Stimulated activated CD8-positive, alpha-beta memory T cell treated with anti-CD3 and anti-CD28 coated beads, Interleukin-7, amount 100 ng/mL, for 4 hours (primary cell): ENCODE results near the gene MEF2C.
A peak's percentile ranks its signal among the peaks of the same experiment; 100 is the strongest.

ENCODE experiments used
- DNase-seq, 2 donors: peaks; one replicate each; pipeline ENCODE4 v3.0.0-alpha.2; 2020; ENCODE audit warnings: low read depth in 2 of 2

MEF2C gene

DNA sequence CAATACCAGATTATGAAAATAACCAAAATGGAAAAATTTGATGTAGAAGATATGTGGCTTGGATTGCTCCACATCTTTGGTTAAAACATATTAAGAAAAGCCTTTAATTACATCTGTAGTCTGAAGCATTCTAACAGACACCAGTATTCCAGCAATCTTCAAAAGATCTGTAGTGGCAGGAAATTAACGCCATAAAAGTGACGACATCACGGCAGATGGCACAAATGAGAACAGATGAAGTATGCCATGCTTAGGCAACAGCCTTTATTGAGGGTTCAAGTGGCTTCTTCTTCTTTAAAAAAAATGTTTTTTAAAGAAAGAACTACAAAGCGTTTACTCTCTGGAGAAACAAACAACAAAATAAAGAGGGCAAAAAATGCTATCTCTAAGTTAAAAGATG lies 164.2 kb downstream of the MEF2C start:
- no peak for DNase-seq

DNA sequence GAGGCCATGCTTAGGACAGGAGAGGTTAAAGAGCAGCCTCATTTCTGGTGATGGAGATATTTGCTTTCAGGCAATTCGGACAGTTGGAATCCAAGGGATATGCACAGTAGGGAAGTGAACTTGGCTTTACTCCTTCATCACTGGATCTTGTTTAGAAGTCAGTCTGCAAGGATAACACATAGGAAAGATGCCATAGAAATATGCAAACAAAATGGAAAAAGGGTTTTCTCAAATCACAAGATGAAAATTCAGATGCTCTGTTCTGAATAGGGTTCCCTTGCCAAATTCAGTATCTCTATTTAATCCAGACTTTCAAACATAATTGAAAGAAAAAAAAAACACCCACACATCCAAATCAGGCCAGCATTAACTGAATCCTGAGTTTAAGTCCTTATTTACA lies 166.9 kb downstream of the MEF2C start:
- DNase-seq: no peak

DNA sequence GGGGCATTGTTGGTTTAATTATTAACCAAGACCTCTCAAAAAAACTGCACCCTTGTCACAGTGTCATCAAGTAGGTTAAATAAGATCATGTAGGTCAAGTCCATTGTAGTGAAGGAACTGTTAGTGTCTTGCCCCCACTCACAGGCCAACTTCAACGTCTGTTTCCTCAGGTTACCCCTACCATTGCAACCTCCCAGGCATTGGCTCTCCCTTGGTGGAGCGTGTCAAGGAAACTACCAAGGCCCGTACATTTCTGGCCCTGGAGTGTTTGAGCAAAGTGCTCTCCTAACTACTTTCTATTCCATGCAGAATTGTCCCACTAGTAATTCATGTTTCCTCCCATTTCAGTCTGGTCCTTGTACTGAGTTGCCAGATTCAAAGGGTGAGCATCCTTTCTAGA lies 167.5 kb downstream of the MEF2C start:
- no peak for DNase-seq

DNA sequence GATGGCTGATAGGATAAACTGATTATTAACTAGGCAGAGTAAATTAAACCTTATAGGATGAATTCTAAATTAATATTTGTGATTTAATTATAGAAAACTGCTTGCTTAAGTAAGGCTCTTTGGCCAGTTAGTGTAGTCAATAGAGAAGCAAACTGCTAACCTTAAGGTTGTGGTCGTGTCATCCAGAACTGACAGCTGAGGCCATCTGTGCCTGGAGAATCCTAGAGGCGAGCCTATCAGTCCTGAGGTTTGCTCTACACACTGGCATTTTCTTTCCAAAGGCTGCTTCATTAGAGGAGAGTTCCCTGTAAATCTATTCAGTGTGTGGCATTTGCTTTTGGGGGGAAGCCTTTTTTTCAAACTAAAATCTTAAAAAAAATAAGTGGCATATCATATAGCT lies 169.2 kb downstream of the MEF2C start:
- DNase-seq: no peak

DNA sequence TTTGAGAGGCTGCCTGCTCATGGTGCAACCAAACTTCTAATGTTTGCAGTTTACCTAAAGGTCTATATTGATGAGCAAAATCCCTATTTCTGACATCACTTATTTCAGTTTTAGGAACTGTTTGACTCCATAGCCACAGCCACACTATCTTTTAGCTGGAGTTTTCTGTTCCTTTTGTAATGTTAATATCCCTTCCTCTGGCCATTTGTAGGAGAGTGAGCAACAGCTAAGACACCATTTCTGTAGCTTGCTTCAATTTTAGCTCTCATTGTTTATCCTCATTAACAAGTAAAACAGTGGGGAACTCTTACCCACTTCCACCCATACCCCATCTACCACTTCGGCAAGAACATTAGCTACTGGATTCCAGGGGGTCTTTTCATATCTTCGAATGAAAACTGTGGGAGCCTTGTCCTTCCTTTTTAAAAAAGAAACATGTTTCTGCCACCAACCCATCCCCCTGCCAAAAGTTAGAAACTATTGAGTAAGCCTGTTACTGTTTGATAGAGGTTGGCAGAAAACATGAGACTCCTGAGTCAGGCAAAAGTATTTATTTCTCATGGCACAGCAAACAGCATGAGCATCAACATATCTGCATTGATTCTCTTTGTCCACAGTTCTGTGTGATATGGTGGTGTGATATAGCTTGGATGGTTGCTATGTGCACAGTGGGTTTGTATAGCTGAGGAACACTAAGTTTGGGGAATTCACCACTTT lies 174.1 kb downstream of the MEF2C start:
- DNase-seq: no peak

DNA sequence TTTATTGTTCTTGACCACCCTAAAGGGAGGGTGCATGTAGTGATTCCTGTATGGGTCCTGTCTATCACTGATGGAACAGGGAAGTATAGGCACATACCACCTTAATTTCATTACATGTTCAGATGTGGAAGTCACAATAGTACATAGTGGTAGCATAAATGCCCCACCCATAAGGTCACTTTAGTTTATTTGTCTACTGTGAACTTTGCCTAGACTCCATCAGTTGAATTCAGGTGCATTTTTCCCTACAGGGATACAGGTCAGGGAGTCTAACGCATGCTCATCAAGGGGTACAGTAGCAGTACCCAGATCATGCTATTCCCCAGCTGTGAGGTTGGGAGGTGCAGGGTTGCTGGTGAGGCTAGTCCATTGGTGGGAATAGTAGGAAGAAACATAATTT lies 175.0 kb downstream of the MEF2C start:
- DNase-seq: no peak

DNA sequence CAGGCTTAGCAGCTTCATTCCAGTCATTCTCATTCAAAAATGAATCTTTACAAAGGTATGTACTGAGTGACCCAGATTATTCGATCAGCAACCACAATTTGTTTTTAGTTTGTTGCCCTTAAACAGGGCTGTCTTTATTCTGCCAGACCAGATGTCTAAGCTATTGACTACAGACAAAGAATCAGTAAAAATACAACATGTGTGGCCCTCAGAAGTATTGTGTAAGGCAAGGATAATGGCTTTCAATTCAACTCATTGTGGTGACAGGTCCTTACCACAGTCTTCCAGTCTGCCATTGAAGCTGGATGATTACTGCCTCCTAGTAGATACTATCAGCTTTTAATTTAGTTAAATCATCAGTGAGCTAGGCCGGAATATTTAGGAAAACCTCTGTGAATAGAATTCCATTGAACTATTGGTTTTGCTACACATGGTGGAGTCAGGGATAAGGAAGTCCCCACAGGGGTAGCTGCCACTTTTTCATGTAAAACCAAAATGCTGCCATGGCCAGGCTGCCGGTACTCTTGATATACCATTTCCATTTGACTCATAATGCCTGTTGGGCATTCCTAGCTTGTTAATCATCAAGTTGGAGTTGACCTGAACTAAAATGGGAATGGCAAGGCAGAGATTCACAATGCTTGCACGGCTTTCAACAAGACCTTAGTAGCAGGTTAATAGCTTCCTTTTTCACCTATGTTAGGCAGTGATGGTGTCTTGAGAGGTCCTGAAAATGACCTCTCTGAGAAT lies 175.6 kb downstream of the MEF2C start:
- DNase-seq: no peak

DNA sequence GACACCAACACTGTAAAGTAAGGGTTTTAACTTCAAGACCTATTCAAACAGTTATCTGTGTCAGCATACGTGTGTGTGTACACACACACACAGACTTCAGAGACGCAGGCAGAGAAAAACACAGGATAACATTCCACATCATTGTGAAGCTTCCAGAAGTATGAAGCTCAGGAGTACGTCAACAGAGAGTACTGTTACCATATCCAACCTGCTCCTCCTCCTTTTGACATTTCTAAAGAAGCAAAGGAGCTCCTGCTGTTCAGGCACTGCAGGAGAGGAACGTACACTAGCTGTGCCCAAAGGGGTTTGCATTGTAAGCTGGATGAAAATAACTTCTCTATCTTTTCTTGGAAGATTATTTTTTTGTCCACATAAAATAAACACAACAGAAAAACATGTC lies 180.7 kb downstream of the MEF2C start:
- DNase-seq: no peak

DNA sequence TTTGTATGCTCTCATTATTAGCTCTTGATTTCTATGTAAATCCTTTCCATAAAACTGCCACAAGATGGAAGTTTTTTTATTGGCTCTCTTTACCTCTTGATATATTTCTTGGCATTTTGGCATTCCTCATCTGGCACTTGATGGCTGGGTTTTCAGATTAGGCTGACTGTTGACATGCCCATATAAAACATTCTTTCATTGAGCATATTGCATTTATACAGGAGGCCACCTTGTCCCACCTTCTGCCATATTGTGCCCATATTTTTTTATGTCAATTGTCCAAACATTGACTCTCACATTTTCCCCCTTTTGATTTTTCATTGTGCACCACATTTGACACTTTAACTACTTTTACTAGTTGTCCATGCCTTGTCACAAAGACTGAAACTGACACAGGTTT lies 182.9 kb downstream of the MEF2C start:
- DNase-seq: no peak

DNA sequence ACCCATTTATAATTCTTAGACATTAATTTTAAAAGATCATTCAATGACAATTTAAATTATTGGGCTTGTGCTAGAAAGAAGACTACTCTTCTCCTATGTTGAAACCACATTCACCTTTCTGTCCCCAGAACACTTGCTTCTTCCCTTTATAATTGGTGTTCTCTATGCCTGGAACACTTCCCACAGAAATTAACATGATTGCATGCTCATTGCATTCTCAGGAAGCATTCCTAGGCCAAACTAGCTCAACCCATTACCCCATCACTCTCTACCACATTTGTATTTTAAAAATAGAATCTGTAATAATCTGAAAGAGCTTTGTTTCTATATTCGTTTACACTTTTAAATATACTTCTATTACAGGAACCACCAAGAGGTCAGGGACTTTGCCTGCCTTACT lies 184.7 kb downstream of the MEF2C start:
- DNase-seq: no peak

DNA sequence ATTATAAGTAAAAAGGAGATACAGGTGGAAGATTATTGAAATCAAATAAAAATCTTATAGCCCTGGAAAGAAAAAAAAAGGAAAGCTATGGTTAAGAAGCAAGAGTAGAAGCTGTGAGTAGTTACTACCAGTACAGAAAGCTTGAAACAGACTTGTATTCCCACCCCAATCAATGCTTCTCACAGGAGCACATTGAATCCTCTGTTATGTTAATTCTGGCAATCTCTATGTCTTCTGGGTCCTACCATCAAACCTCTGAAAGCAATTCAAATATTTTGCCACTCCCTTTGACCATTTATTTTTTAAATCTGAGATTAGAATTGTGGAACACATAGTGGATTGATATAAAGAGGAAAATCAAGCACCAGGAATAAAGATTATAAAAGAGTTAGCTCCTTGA lies 186.5 kb downstream of the MEF2C start:
- no peak for DNase-seq

DNA sequence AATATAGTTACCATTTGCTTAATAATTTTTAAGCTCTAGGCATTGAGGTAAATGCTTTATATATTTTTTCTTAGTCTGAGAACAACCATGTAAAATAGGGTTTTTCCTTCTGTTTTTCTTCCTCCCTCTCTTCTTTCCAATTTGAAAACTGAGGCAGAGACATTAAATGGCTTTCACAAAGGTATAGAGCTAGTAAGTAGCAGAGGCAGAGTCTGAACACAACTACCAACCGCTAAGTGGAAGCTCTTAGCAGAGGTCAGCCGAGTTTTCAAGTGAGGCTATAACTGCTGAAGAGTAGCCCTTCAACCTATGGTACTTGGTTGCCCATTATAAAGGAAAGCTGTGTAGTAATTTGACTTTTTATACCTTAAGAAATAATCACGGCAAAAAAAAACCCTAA lies 187.1 kb downstream of the MEF2C start:
- DNase-seq: no peak

DNA sequence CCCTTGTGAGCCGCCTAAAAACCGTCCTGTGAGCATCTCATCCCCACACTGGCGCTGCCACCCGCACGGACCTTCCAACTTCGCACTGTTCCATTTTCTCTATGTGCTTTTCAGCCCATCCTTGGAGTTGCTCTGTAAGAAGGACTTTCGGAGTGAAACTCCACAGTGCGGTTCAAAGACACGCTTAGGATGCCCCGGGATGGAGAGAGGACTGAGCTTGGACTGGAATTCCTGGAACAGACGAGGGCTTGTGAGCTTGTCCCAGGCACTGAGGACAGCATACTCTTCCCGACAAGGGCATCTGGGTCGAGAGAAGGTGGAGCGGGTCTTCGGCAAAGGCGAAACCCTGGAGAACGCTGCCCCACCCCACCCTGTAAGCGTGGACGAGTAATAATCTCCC lies 187.8 kb downstream of the MEF2C start:
- no peak for DNase-seq

DNA sequence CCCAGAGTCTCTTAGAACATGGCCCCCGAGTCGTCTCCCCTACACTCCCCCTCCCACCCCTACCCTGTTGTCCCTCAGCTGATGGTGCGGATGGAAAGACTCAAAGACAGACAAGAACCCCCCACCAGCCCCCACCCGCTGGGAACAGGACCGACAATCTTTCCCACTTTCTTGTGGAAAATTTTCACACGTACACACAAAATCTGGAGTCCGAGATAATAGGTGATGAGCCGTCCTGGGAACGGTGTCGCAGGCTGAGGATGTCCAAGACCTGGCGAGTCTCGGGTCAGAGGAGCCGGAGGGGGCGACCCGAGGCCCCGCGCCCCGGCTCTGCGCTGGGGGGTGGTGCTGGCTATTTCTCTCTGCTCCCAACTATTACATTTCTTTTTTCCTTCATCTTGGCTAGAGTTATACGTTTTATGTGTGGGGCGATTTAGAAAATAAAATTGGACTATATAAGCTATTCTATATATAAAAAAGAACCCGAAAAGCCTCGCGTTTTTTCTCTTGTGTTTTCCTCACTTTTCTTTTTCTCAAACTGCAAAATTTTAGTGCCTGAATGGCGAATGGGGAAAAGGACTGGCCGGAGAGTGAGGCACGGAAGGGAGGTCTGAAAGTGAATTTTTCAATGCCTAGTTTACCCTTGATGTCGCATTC lies 188.8 kb downstream of the MEF2C start:
- no peak for DNase-seq

DNA sequence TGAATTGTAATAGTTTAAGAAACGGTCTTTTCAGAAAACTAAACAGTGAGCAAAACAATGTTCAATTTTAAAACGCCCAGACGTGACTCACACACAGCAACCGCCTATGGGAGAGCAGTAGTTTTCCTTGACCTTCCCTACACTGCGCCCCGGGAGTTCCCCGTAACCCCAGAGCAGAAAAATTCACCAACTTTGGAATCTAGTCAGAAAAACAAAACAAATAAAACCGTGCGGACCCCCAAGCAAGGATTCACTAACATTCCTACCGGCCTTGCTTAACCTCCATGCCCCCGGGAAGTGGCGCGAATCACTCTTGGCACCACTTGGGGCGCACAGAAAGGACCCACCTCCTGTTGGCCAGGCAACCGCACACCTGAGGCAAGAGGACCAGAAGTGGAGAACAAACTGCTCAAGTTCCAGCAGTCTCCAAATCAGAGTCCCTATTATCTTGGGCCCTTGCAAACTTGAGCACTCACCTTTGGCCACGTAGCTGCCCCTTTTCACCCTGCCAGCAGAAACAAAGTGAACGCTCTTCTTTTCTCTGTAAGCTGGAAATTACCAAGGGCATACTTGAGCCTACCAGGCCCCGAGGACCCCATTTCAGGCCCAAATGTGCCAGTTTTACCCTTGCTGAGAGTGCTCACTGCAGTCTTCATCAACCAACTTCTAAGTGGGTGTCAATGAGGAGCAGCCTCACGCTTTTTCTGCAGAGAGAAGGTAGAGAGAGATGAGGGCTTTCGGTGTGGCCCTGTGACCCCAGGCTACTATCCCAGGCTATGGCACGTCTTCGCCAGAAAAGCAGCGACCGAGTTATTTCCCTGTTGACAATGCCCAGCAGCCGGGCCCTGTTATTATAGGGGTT lies 189.7 kb downstream of the MEF2C start:
- DNase-seq: no peak

DNA sequence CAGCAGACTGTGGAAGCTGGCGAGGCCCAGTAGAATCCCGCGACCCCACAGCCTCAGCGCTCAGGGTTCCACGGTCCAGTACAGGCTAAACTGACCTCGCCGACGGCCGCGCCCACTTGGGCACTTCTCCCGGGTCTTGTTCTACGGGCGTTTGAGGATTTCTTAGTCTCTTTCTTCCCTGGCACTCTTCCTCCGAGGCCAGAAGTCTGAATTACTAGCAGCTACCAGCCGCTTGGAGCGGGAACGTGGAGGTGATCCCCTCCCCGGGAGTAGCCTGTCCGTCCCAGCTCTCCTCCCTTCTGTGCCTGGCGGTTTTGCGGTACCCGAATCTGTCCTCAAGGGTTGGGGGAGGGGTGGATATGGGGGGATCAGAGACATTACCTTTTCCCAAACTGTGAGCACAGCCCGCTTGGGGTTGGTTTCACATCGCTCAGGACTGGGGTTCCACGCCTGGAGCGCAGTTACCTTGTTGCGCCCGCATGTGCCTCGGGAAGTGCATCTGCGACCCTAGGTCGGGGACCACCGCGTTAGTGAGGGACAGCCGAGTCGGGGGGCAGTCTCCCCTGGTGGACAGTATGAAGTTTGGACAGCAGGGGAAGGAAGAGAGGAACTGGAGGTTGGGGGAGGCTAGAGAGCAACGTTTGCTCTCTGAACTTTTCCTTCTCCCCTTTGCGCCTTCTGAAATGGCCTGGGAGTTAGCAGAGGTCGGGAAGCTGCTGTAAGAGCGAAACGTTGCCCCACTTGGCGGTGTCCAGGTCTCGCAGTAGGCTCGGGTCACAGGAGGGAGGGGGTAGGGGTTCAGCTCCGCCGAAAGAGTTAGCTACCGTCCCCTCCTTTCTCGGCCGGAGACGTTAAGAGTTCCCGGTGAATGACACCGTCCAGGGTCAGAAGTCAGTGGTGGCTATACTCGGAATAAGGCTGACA lies 190.8 kb downstream of the MEF2C start:
- no peak for DNase-seq

DNA sequence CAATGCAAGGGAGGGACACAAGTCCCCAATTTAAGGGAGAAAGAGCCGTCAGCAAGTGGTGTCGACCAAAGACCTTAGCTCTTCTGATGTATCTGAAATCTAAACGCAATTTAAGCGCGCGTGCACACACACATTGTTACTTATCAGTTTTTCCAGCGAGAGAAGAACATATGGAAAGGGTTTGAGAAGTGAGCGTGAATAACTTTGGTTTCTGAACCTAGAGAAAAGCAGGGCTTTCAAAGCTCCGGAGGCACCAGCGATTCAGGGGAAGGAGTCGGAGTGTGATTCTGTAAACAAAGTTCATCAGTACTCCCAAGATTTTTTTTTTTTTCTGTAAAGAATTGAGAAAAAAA lies 191.8 kb downstream of the MEF2C start:
- no peak for DNase-seq

DNA sequence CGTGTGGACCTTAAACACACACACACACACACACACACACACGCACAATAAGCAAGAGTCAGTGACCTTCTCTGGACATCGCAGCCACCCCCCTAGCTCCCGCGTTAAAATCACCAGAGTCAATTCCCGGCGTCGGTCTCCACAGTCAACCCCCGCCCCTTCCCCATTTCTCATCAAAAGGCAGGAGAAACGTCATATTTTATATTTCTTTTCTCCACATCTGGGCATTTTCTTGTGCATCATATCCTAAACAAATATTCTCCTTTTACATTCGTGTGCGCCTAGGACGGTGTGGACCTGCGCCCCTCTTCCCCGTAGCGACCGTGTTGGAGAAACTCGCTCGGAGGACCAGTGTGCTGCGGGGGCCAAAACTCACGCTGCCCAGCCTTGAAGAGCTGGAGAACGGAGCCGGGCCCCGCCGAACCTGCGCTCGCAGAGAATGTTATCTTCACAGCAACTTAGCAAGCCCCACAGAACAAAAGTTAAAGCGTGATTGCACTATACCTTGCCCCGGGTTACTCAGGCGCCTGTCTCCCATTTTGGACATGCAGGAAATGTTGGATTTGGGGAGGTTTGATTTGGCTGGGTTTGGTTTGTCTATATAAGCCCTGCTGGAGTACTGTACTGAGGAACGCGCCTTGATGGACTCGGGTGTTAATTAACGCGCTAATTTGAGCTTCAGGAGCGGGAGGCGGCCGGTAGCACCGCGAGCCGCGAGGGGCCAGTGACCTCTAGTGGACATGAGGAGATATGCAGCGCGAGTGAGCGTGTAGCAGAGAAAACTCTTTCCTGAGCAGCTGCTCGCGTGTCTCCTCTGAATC lies 192.4 kb downstream of the MEF2C start:
- DNase-seq: peak; percentile 20 to 36

DNA sequence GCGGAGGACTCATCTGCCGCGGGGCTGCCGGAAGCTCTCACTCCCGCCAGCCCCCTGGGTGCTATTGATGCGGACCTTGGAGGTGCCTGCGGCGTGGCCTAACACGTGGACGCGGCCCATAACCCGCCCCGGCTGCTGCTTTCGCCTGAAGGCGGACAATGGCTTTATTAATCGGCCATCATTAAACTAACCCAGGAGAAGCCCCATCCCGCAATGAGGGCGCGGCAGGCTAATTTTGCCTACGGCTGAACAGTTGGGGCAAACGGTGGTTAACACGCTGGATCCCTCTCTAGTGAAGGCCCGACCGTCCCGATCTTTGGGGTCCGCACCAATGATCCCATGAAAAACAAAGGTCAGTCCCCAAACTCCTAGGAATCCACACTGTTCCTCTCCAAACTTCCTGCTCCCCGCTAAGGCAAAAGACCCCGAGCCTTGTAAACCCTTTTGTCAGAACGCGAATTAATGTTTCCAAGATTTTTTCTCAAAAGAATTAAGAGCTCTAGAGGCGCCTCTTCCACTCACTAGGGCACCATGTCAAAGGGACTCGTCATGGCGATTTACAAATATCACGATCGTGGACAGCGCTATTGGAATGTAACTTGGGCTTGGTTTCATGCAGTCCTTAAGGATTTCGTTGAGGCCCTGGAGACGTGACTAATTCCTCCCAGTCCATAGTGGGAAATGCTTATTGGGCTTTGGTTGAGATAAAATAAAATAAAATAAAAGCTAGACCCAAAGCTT lies 193.1 kb downstream of the MEF2C start:
- no peak for DNase-seq
